Measurements from ENCODE around the gene IQGAP2. TPM values are rescaled to one million over a fixed set of nuclear protein-coding genes. Genes with fewer than 3 reads are reported as not detected.

The IQGAP2 gene
- total and polyA plus RNA-seq, 5 donors from 2014 or later = 53.9 to 214 (median 61.4) TPM

DNA sequence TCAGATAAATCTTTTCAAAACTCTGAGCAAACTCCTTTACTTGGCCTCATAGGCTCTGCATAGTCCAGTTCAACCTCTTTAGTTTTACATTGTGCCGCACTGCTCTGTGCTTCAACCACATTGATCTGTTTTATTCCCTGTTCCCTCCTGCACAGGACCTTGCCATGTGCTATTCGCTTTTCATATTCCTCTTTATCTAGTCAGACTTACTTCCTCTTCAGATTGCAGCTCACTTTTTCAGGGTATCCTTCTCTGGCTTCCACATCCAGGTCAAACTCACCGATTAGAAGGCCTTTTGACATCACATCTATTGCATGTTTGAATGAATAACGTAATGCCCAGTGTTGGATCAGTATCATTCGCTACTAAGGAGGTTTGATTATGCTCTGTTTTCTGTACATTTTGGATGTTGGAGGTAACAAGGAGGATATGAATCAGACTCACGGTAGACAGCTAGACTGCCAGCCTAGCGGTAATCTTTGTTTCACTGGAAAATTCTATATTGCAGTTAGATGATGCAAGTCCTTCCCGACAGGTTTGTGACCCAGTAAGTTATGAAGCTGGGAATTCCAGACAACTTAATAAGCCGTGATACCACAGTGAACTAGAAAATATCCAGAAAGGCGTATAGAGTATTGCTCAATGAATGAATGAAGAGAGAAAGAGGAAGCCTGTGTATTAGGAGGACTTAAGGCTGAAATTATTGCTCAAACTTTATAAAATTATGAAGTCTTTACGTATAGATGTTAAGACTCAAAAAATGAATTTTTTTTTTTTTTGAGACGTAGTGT is 65.7 kb downstream of the IQGAP2 start:
- peak overlapping the region; percentile 54 to 94 (median 68) for H3K27ac Mint-ChIP-seq
- peaks cover 43% of the 10 kb centered on the region for H3K36me3 Mint-ChIP-seq
- Histone ChIP-seq H3K4me3 (ENCODE audit: low read depth, low read length) (no peak overlapping the region), H3K27ac (ENCODE audit: insufficient read depth, low read length, poor library complexity, severe bottlenecking) (no peak overlapping the region), H3K27me3 (ENCODE audit: control insufficient read depth, insufficient read depth, low read length) (no peaks in the 10 kb centered on the region), H3K9me3 (ENCODE audit: control insufficient read depth in 2 of 2, low read length in 2 of 2) (no peaks in the 10 kb centered on the region), H3K4me1 (ENCODE audit: control insufficient read depth, insufficient read depth, low read length, poor library complexity, severe bottlenecking) (peaks cover 41% of the 10 kb centered on the region), H3K36me3 (ENCODE audit: control insufficient read depth, insufficient read depth, low read length) (peaks cover 36% of the 10 kb centered on the region)
- ATAC-seq (ENCODE audit: low read depth in 2 of 2) = no peak
- no peak for DNase-seq
- H3K27me3 Mint-ChIP-seq = no peaks in the 10 kb centered on the region
- peaks cover 55 to 88% (median 69%) of the 10 kb centered on the region in 4 donors for H3K4me1 Mint-ChIP-seq
- H3K9me3 Mint-ChIP-seq = peaks cover 0 to 3% (median 0%) of the 10 kb centered on the region in 7 donors
- H3K4me3 Mint-ChIP-seq = peak overlapping the region in 2 of 4 donors; percentile 0 to 2

DNA sequence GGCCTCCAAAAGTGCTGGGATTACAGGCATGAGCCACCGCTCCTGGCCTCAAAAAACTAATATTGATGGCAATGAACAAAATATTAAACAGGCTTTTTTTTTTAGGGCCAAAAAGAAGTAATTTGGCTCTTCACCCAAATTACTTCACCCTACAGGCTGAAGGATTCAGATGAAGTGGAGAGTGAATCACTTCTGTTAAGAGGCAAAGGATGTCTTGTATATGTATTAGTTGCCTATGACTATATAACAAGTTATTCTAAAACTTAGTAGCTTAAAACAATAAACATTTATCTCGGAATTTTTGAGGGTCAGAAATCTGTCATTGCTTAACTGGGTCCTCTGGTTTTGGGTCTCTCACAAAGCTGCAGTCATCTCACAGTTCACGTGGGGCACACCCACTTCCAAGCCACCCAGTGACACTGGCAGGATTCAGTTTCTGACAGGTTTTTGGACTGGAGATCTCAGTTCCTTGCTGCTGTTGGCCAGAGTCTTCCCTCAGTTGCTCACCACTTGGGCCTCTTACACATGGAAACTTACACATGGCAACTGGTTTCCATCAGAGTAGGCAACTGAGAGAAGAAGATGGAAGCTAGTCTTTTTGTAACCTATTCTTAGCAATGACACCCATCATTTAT is 66.7 kb downstream of the IQGAP2 start:
- Histone ChIP-seq H3K9me3 (ENCODE audit: control insufficient read depth in 2 of 2, low read length in 2 of 2) (no peaks in the 10 kb centered on the region), H3K4me3 (ENCODE audit: low read depth, low read length) (no peak overlapping the region), H3K27ac (ENCODE audit: insufficient read depth, low read length, poor library complexity, severe bottlenecking) (peak overlapping the region; percentile 7), H3K36me3 (ENCODE audit: control insufficient read depth, insufficient read depth, low read length) (peaks cover 29% of the 10 kb centered on the region), H3K27me3 (ENCODE audit: control insufficient read depth, insufficient read depth, low read length) (no peaks in the 10 kb centered on the region), H3K4me1 (ENCODE audit: control insufficient read depth, insufficient read depth, low read length, poor library complexity, severe bottlenecking) (peaks cover 50% of the 10 kb centered on the region)
- H3K9me3 Mint-ChIP-seq = peaks cover 0 to 3% (median 0%) of the 10 kb centered on the region in 7 donors
- peak overlapping the region in 1 of 4 donors; percentile 27 for H3K4me3 Mint-ChIP-seq
- ATAC-seq (ENCODE audit: low read depth in 2 of 2) (no peak), DNase-seq (no peak)
- no peaks in the 10 kb centered on the region for H3K27me3 Mint-ChIP-seq
- peaks cover 56 to 95% (median 73%) of the 10 kb centered on the region in 4 donors for H3K4me1 Mint-ChIP-seq
- H3K36me3 Mint-ChIP-seq = peaks cover 34% of the 10 kb centered on the region
- H3K27ac Mint-ChIP-seq = peak overlapping the region; percentile 68 to 98 (median 94)

DNA sequence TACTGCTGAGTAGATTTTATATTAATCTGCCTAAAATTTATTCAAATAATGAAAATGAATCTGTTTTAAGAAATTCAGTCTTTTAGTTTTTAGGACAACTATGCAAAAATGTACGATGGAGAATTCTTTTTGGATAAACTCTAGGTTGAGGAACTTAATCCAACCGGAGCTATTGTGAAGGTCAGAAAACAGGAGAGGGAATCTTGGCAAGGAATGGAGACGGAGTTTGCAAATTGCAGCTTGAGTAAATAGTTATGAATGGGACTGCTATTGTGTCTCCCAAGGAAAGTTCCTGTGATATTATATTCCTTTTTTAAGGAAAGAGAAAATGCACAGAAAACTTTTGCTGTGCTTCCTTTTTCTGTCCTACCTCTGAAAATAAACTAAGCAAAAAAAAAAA is 67.9 kb downstream of the IQGAP2 start:
- H3K4me1 ChIP-seq (ENCODE audit: control insufficient read depth, insufficient read depth, low read length, poor library complexity, severe bottlenecking) = peaks cover 62% of the 10 kb centered on the region
- ATAC-seq (ENCODE audit: low read depth in 2 of 2) (no peak), DNase-seq (no peak)
- H3K4me1 Mint-ChIP-seq = peaks cover 53 to 97% (median 76%) of the 10 kb centered on the region in 4 donors
- no peaks in the 10 kb centered on the region for H3K9me3 ChIP-seq (ENCODE audit: control insufficient read depth in 2 of 2, low read length in 2 of 2)
- no peaks in the 10 kb centered on the region for H3K27me3 ChIP-seq (ENCODE audit: control insufficient read depth, insufficient read depth, low read length)
- H3K27me3 Mint-ChIP-seq = no peaks in the 10 kb centered on the region
- peak overlapping the region; percentile 29 for H3K4me3 ChIP-seq (ENCODE audit: low read depth, low read length)
- H3K36me3 ChIP-seq (ENCODE audit: control insufficient read depth, insufficient read depth, low read length) = peaks cover 21% of the 10 kb centered on the region
- H3K4me3 Mint-ChIP-seq = peak overlapping the region in 3 of 4 donors; percentile 41 to 72 (median 61)
- peaks cover 0 to 3% (median 0%) of the 10 kb centered on the region in 7 donors for H3K9me3 Mint-ChIP-seq
- peak overlapping the region; percentile 80 for H3K27ac ChIP-seq (ENCODE audit: insufficient read depth, low read length, poor library complexity, severe bottlenecking)
- H3K36me3 Mint-ChIP-seq = peaks cover 29% of the 10 kb centered on the region
- H3K27ac Mint-ChIP-seq = peak overlapping the region; percentile 63 to 98 (median 94)

DNA sequence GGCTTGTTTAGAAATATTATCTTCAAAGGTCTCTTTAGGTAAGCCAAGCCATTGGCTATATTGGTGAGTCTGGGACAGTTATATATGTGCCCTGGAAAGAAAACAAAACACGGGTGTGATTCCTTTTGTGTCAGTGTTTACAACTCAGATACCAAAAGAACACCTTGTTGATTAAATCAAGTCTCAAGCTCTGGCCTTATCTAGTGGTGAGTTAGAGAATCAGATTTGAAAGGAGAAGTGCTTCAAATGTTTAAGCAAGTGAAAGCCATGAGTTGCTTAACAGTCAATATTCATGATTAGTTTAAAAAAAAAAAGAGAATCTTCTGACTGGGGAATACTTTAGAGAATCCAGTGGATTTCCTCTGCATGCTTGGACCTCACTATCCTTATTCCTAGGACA is 68.3 kb downstream of the IQGAP2 start:
- peaks cover 17% of the 10 kb centered on the region for H3K36me3 ChIP-seq (ENCODE audit: control insufficient read depth, insufficient read depth, low read length)
- ATAC-seq (ENCODE audit: low read depth in 2 of 2) = no peak
- H3K4me1 Mint-ChIP-seq = peaks cover 53 to 97% (median 77%) of the 10 kb centered on the region in 4 donors
- H3K27me3 ChIP-seq (ENCODE audit: control insufficient read depth, insufficient read depth, low read length) = no peaks in the 10 kb centered on the region
- no peaks in the 10 kb centered on the region for H3K27me3 Mint-ChIP-seq
- peak overlapping the region; percentile 63 to 98 (median 94) for H3K27ac Mint-ChIP-seq
- H3K27ac ChIP-seq (ENCODE audit: insufficient read depth, low read length, poor library complexity, severe bottlenecking) = peak overlapping the region; percentile 80
- no peaks in the 10 kb centered on the region for H3K9me3 ChIP-seq (ENCODE audit: control insufficient read depth in 2 of 2, low read length in 2 of 2)
- peaks cover 0 to 3% (median 0%) of the 10 kb centered on the region in 7 donors for H3K9me3 Mint-ChIP-seq
- H3K36me3 Mint-ChIP-seq = peaks cover 27% of the 10 kb centered on the region
- peak overlapping the region; percentile 34 to 72 (median 51) for H3K4me3 Mint-ChIP-seq
- DNase-seq = peak in 2 of 3 donors; percentile 25 to 26
- peak overlapping the region; percentile 29 for H3K4me3 ChIP-seq (ENCODE audit: low read depth, low read length)
- peaks cover 63% of the 10 kb centered on the region for H3K4me1 ChIP-seq (ENCODE audit: control insufficient read depth, insufficient read depth, low read length, poor library complexity, severe bottlenecking)

DNA sequence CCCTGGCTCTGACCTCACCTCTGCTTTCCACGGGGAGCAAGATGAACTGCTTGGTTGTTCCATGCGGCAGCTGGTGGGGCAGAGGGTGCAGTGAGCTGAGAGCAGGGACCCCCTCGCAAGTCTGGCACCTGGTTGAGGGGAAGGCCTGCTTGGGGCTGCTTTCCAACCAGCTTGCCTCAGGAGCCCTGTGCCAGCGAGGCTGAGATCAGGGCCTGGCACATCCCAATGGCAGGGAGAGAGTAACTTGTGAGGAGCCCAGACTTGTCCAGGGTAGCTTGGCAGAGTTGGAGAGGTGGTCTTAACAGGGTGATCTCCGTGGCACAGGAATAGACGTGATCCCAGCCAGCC is 68.9 kb downstream of the IQGAP2 start:
- H3K27ac ChIP-seq (ENCODE audit: insufficient read depth, low read length, poor library complexity, severe bottlenecking) = peak overlapping the region; percentile 80

DNA sequence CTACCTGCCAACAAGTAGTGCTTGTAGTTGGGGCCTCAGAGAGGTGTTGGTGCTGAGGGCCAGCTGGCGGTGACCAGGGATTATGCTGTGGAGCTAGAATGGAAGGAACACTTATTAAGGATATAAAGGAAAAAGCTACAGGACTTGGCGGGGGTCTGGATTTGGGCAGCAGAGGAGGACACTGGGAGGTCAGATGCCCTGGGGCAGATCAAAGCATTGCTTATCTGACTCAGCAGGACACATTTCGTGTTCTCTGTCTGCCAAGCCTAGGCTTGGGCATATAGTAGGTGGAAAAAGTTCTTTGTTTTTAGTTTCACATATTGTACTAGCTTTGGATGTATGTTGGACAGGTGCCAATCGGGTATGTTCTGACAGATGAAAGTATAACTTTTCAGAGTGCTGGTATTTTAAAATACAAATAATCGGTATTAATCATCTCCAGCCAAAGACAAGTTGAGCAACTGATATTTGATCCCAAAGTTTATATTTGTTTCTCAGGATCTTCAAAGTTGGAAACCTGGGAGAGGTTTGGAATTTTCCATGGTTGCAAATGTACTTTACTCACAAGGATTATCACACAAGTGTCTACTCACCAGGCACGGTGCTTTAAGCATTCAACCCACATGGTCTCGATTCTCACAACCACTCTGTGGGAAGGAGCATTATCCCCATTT is 69.4 kb downstream of the IQGAP2 start:
- H3K9me3 Mint-ChIP-seq = peaks cover 0 to 3% (median 0%) of the 10 kb centered on the region in 7 donors
- Histone ChIP-seq H3K27ac (ENCODE audit: insufficient read depth, low read length, poor library complexity, severe bottlenecking) (peak overlapping the region; percentile 80), H3K27me3 (ENCODE audit: control insufficient read depth, insufficient read depth, low read length) (no peaks in the 10 kb centered on the region), H3K4me1 (ENCODE audit: control insufficient read depth, insufficient read depth, low read length, poor library complexity, severe bottlenecking) (peaks cover 58% of the 10 kb centered on the region), H3K9me3 (ENCODE audit: control insufficient read depth in 2 of 2, low read length in 2 of 2) (no peaks in the 10 kb centered on the region), H3K36me3 (ENCODE audit: control insufficient read depth, insufficient read depth, low read length) (peaks cover 16% of the 10 kb centered on the region), H3K4me3 (ENCODE audit: low read depth, low read length) (peak overlapping the region; percentile 45)
- DNase-seq = peak in 2 of 3 donors; percentile 24 to 32
- peak overlapping the region; percentile 94 to 98 (median 95) for H3K27ac Mint-ChIP-seq
- H3K4me3 Mint-ChIP-seq = peak overlapping the region; percentile 64 to 72 (median 66)
- H3K27me3 Mint-ChIP-seq = no peaks in the 10 kb centered on the region
- no peak for ATAC-seq (ENCODE audit: low read depth in 2 of 2)
- peaks cover 54 to 96% (median 76%) of the 10 kb centered on the region in 4 donors for H3K4me1 Mint-ChIP-seq
- peaks cover 26% of the 10 kb centered on the region for H3K36me3 Mint-ChIP-seq

More for the DNA sequence above, 68.9 kb downstream of the IQGAP2 start:
- H3K36me3 ChIP-seq (ENCODE audit: control insufficient read depth, insufficient read depth, low read length) = peaks cover 16% of the 10 kb centered on the region
- peaks cover 0 to 3% (median 0%) of the 10 kb centered on the region in 7 donors for H3K9me3 Mint-ChIP-seq
- H3K27me3 Mint-ChIP-seq = no peaks in the 10 kb centered on the region
- no peak for DNase-seq
- H3K4me3 ChIP-seq (ENCODE audit: low read depth, low read length) = peak overlapping the region; percentile 29
- H3K27me3 ChIP-seq (ENCODE audit: control insufficient read depth, insufficient read depth, low read length) = no peaks in the 10 kb centered on the region
- H3K27ac Mint-ChIP-seq = peak overlapping the region; percentile 94 to 98 (median 95)
- H3K36me3 Mint-ChIP-seq = peaks cover 30% of the 10 kb centered on the region
- ATAC-seq (ENCODE audit: low read depth in 2 of 2) = no peak
- peaks cover 53 to 97% (median 78%) of the 10 kb centered on the region in 4 donors for H3K4me1 Mint-ChIP-seq
- H3K4me1 ChIP-seq (ENCODE audit: control insufficient read depth, insufficient read depth, low read length, poor library complexity, severe bottlenecking) = peaks cover 58% of the 10 kb centered on the region
- peak overlapping the region; percentile 64 to 72 (median 66) for H3K4me3 Mint-ChIP-seq
- no peaks in the 10 kb centered on the region for H3K9me3 ChIP-seq (ENCODE audit: control insufficient read depth in 2 of 2, low read length in 2 of 2)

DNA sequence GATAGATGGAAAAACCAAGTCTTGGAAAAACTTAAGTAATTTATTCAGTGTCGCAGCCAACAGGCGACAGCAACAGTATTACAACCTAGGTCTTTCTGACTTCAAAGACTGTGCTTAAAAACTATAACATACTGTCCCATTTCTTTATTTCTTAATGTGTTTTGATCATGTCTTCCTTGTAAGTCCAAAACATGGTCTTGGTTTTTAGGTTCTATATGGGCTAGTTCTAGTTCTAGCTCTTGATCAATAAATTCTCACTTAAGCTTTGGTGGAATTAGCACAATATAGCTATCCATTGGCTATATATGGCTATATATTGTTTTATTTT is 69.9 kb downstream of the IQGAP2 start:
- ATAC-seq (ENCODE audit: low read depth in 2 of 2) (no peak), DNase-seq (no peak)
- H3K27ac Mint-ChIP-seq = peak overlapping the region; percentile 94 to 98 (median 95)
- H3K27me3 ChIP-seq (ENCODE audit: control insufficient read depth, insufficient read depth, low read length) = no peaks in the 10 kb centered on the region
- H3K4me3 ChIP-seq (ENCODE audit: low read depth, low read length) = peak overlapping the region; percentile 45
- H3K27me3 Mint-ChIP-seq = no peaks in the 10 kb centered on the region
- peaks cover 58% of the 10 kb centered on the region for H3K4me1 ChIP-seq (ENCODE audit: control insufficient read depth, insufficient read depth, low read length, poor library complexity, severe bottlenecking)
- H3K4me3 Mint-ChIP-seq = peak overlapping the region in 3 of 4 donors; percentile 18 to 72 (median 68)
- peaks cover 22% of the 10 kb centered on the region for H3K36me3 Mint-ChIP-seq
- peaks cover 51 to 92% (median 72%) of the 10 kb centered on the region in 4 donors for H3K4me1 Mint-ChIP-seq
- H3K27ac ChIP-seq (ENCODE audit: insufficient read depth, low read length, poor library complexity, severe bottlenecking) = peak overlapping the region; percentile 80
- H3K36me3 ChIP-seq (ENCODE audit: control insufficient read depth, insufficient read depth, low read length) = peaks cover 16% of the 10 kb centered on the region
- peaks cover 0 to 3% (median 0%) of the 10 kb centered on the region in 7 donors for H3K9me3 Mint-ChIP-seq
- no peaks in the 10 kb centered on the region for H3K9me3 ChIP-seq (ENCODE audit: control insufficient read depth in 2 of 2, low read length in 2 of 2)
